B cell (primary cell): ENCODE measurements around the gene SCARB1. TPM values are rescaled to one million over a fixed set of nuclear protein-coding genes. Genes with fewer than 3 reads are reported as not detected.

Experiments
- ATAC-seq: fragments of 200-7000 bp; cut with Tn5 transposase; one replicate; pipeline ENCODE4 v1.10.0; 2021; ENCODE audit warnings: low read depth, mild to moderate bottlenecking, moderate number of reproducible peaks, moderate library complexity
- CTCF ChIA-PET: fragments of 350-600 bp; sonication (Branson Sonifier 250); formaldehyde crosslinking; loops from one replicate; lab custom pipeline; 2021; ENCODE audit warnings: antibody characterized with exemption, inconsistent platforms; lab: Charles Lee
- POLR2A ChIA-PET: fragments of 350-600 bp; sonication (Branson Sonifier 250); formaldehyde crosslinking; loops from one replicate; lab custom pipeline; 2021; ENCODE audit warnings: antibody characterized with exemption; lab: Charles Lee
- DNase-seq: peaks from one replicate; pipeline ENCODE4 v3.0.0; 2013
- H2AFZ ChIP-seq: 2 replicates; pipeline ENCODE4 v1.6.1; 2012; ENCODE audit warnings: mild to moderate bottlenecking, low read depth, low read length; ENCODE audit not compliant: insufficient read depth, poor library complexity, severe bottlenecking
- H3K27ac ChIP-seq, 2 donors: 1 replicate in 1 of 2; 2 replicates in 1 of 2; pipeline ENCODE4 v1.5.1; 2012 to 2013; ENCODE audit warnings: low read length in 2 of 2, mild to moderate bottlenecking in 2 of 2, moderate library complexity in 1 of 2
- H3K27me3 ChIP-seq, 4 experiments: fragments of 200-600 bp in 1 of 4; sonication (generic) in 1 of 4; replicated peaks in 1 of 4; 1 replicate in 2 of 4; 2 replicates in 2 of 4; pipeline versions ENCODE4 v1.6.1 to v1.7.0; 2013 to 2016; ENCODE audit warnings: low read length in 3 of 4, mild to moderate bottlenecking in 2 of 4, mixed read lengths in 1 of 4, moderate library complexity in 1 of 4; ENCODE audit not compliant: insufficient read depth in 4 of 4, control insufficient read depth in 3 of 4; ENCODE audit errors: control extremely low read depth in 1 of 4
- H3K36me3 ChIP-seq, 2 experiments: replicated peaks in 1 of 2; 1 replicate in 1 of 2; 2 replicates in 1 of 2; pipeline versions ENCODE4 v1.6.1 to v1.7.1; 2013; ENCODE audit warnings: low read length in 1 of 2; ENCODE audit not compliant: insufficient read depth in 2 of 2, control insufficient read depth in 1 of 2; ENCODE audit errors: control extremely low read depth in 1 of 2, extremely low read depth in 1 of 2
- H3K4me1 ChIP-seq, 2 donors: fragments of 200-600 bp in 1 of 2; sonication (generic) in 1 of 2; 1 replicate in 1 of 2; 2 replicates in 1 of 2; pipeline versions ENCODE4 v1.5.1 to v1.6.1; 2013 to 2017; ENCODE audit warnings: low read length in 2 of 2; ENCODE audit not compliant: control insufficient read depth in 2 of 2, insufficient read depth in 2 of 2
- H3K4me2 ChIP-seq: replicated peaks from 2 replicates; pipeline ENCODE3; 2012; ENCODE audit warnings: mild to moderate bottlenecking, low read depth, low read length; ENCODE audit not compliant: poor library complexity, severe bottlenecking
- H3K4me3 ChIP-seq, 5 experiments: fragments of 200-600 bp in 1 of 5; sonication (generic) in 1 of 5; 1 replicate in 3 of 5; 2 replicates in 2 of 5; pipeline versions ENCODE4 v1.5.1 to v1.7.0; 2011 to 2016; ENCODE audit warnings: low read length in 4 of 5, mild to moderate bottlenecking in 4 of 5, low read depth in 2 of 5, control low read depth in 1 of 5, moderate library complexity in 1 of 5; ENCODE audit not compliant: insufficient read depth in 1 of 5; ENCODE audit errors: control extremely low read depth in 1 of 5, extremely low read depth in 1 of 5
- H3K79me2 ChIP-seq: fragments of 200-600 bp; sonication (generic); one replicate; pipeline ENCODE4 v1.6.0; 2016; ENCODE audit warnings: low read length; ENCODE audit not compliant: control insufficient read depth, insufficient read depth
- H3K9ac ChIP-seq: fragments of 200-600 bp; sonication (generic); 2 replicates; pipeline ENCODE4 v1.6.1; 2017; ENCODE audit warnings: mild to moderate bottlenecking, low read length, moderate library complexity
- H3K9me3 ChIP-seq, 3 donors: one replicate each; pipeline versions ENCODE4 v1.6.1 to v1.7.1; 2013; ENCODE audit warnings: low read length in 2 of 3; ENCODE audit not compliant: control insufficient read depth in 2 of 3, insufficient read depth in 1 of 3; ENCODE audit errors: control extremely low read depth in 1 of 3
- H4K20me1 ChIP-seq: 2 replicates; pipeline ENCODE4 v1.6.0; 2012; ENCODE audit warnings: mild to moderate bottlenecking, low read length; ENCODE audit not compliant: insufficient read depth, control insufficient read depth, poor library complexity, severe bottlenecking
- H3K27ac Mint-ChIP-seq: one replicate; pipeline ENCODE4 v1.8.0; 2021; ENCODE audit warnings: mixed read lengths
- H3K27me3 Mint-ChIP-seq: one replicate; pipeline ENCODE4 v1.8.0; 2021; ENCODE audit warnings: mixed read lengths
- H3K4me1 Mint-ChIP-seq: one replicate; pipeline ENCODE4 v1.8.0; 2021; ENCODE audit warnings: mixed read lengths
- H3K4me3 Mint-ChIP-seq: one replicate; pipeline ENCODE4 v1.8.0; 2021; ENCODE audit warnings: mixed read lengths
- H3K9me3 Mint-ChIP-seq: one replicate; pipeline ENCODE4 v1.8.0; 2022; ENCODE audit warnings: mixed read lengths; ENCODE audit not compliant: insufficient read depth
- CTCF ChIP-seq: fragments of 200-600 bp; IDR thresholded peaks from one replicate; pipeline ENCODE4 v1.8.0; 2022; ENCODE audit warnings: antibody characterized with exemption, mild to moderate bottlenecking
- EZH2 ChIP-seq: IDR thresholded peaks from 2 replicates; pipeline ENCODE4 v1.6.1; 2012; ENCODE audit warnings: borderline replicate concordance, low read depth, mild to moderate bottlenecking, moderate library complexity, low read length; ENCODE audit not compliant: insufficient read depth, poor library complexity, severe bottlenecking
- WGBS: methylation state at CpG from one replicate; pipeline ENCODE4 v1.1.5; 2013; ENCODE audit warnings: missing lambda C conversion rate; ENCODE audit not compliant: insufficient coverage; 5-methylcytosine and 5-hydroxymethylcytosine counted together
- intact Hi-C: fragments of 100-400 bp; cut with micrococcal nuclease; formaldehyde crosslinking; loops from one replicate; pipeline ENCODE4 v1.10.0; 2022
- polyA plus RNA-seq: library from polyadenylated mRNA; depleted of rRNA; stranded (reverse); fragments of >200 nt; gene quantifications from 2 replicates; pipeline ENCODE4 v1.2.3, GENCODE V29; 2012
- total RNA-seq, 2 donors: library from RNA; stranded (reverse); fragments of 120-200 nt in 1 of 2; gene quantifications; 1 replicate in 1 of 2; 2 replicates in 1 of 2; pipeline versions ENCODE4 v1.2.3 to v1.2.4, GENCODE V29; 2013 to 2022

SCARB1 gene
- total and polyA plus RNA-seq, 2 donors (not counting 1 experiment from before 2014, with no cell fraction given): 26.8 to 30.7 TPM

- H3K4me1 Mint-ChIP-seq: peaks cover 6% of the 10 kb centered on the region
- no peak overlapping the region for H3K4me3 Mint-ChIP-seq
- no peaks in the 10 kb centered on the region for H3K79me2 ChIP-seq
- ChIA-PET POLR2A (no interaction called here), CTCF (no interaction called here)
- ATAC-seq: no peak
- H3K4me2 ChIP-seq: no peak overlapping the region
- no peak overlapping the region for H3K27ac Mint-ChIP-seq
- peaks cover 6% of the 10 kb centered on the region for H3K27me3 Mint-ChIP-seq
- H3K9ac ChIP-seq: no peak overlapping the region
- 94% methylated on average over 2 of the region's 2 CpGs for WGBS
- peaks cover 0 to 7% (median 0%) of the 10 kb centered on the region in 4 experiments for H3K27me3 ChIP-seq
- peaks cover 5 to 7% of the 10 kb centered on the region in 2 donors for H3K4me1 ChIP-seq
- peaks cover 3% of the 10 kb centered on the region for H3K9me3 Mint-ChIP-seq
- peaks cover 0 to 22% (median 0%) of the 10 kb centered on the region in 3 donors for H3K9me3 ChIP-seq
- H3K27ac ChIP-seq: no peak overlapping the region
- intact Hi-C loops: no loop called here
- no peaks in the 10 kb centered on the region for H4K20me1 ChIP-seq
- no peak overlapping the region for H2AFZ ChIP-seq
- no peak overlapping the region for H3K4me3 ChIP-seq
- DNase-seq: no peak
- TF ChIP-seq CTCF (no peak), EZH2 (no peak)
- no peaks in the 10 kb centered on the region for H3K36me3 ChIP-seq
Measured at GRCh38 chr12:124731869-124732268, 131.8 kb downstream of the SCARB1 start.

- Histone ChIP-seq H2AFZ (no peak overlapping the region), H3K4me2 (no peak overlapping the region), H3K4me1 (peaks cover 5 to 7% of the 10 kb centered on the region in 2 donors), H4K20me1 (no peaks in the 10 kb centered on the region), H3K79me2 (no peaks in the 10 kb centered on the region), H3K9me3 (peaks cover 0 to 18% (median 0%) of the 10 kb centered on the region in 3 donors), H3K4me3 (no peak overlapping the region), H3K27me3 (peaks cover 0 to 7% (median 0%) of the 10 kb centered on the region in 4 experiments), H3K36me3 (no peaks in the 10 kb centered on the region), H3K9ac (no peak overlapping the region), H3K27ac (no peak overlapping the region)
- Mint-ChIP-seq H3K27ac (no peak overlapping the region), H3K4me3 (no peak overlapping the region), H3K9me3 (peaks cover 3% of the 10 kb centered on the region), H3K27me3 (peaks cover 13% of the 10 kb centered on the region), H3K4me1 (peaks cover 6% of the 10 kb centered on the region)
- intact Hi-C loops: no loop called here
- DNase-seq (no peak), ATAC-seq (no peak)
- 24% methylated on average over 2 of the region's 3 CpGs for WGBS
- CTCF ChIA-PET: interaction anchor here (0.7 kb wide), 1 partner anchor 311 kb away, joined by 3 read pairs; no protein-coding TSS in a partner anchor
- POLR2A ChIA-PET: interaction anchor here (0.6 kb wide), 1 partner anchor 236 kb away, joined by 3 read pairs; no protein-coding TSS in a partner anchor
- no peak for TF ChIP-seq EZH2
Measured at GRCh38 chr12:124730455-124730932, 133.2 kb downstream of the SCARB1 start.
